HEK293T (cell line): ENCODE results near the gene ANK3.

Experiments used
- ARNT ChIP-seq: fragments of 450-650 bp; IDR thresholded peaks from 2 replicates; pipeline ENCODE4 v1.6.1; 2017; ENCODE audit warnings: mild to moderate bottlenecking
- BHLHE40 ChIP-seq: fragments of 450-650 bp; IDR thresholded peaks from 2 replicates; pipeline ENCODE4 v1.6.1; 2016; ENCODE audit warnings: mild to moderate bottlenecking, moderate library complexity, borderline replicate concordance
- FOXA1 ChIP-seq: fragments of 450-650 bp; IDR thresholded peaks from 2 replicates; pipeline ENCODE4 v1.6.1; 2016; ENCODE audit warnings: mild to moderate bottlenecking
- FOXM1 ChIP-seq: fragments of 450-650 bp; IDR thresholded peaks from 2 replicates; pipeline ENCODE4 v1.6.1; 2017; ENCODE audit warnings: mild to moderate bottlenecking, borderline replicate concordance
- HDGF ChIP-seq: fragments of 450-650 bp; IDR thresholded peaks from 2 replicates; pipeline ENCODE4 v1.6.1; 2017; ENCODE audit warnings: antibody characterized with exemption, borderline replicate concordance
- NFRKB ChIP-seq: fragments of 450-650 bp; IDR thresholded peaks from 2 replicates; pipeline ENCODE4 v1.6.1; 2016; ENCODE audit warnings: mild to moderate bottlenecking, moderate library complexity
- SP1 ChIP-seq: fragments of 450-650 bp; IDR thresholded peaks from 2 replicates; pipeline ENCODE4 v1.6.1; 2017

- TF ChIP-seq FOXA1, result no peak
- TF ChIP-seq NFRKB, result no peak
- TF ChIP-seq SP1, result no peak
- no peak for TF ChIP-seq BHLHE40
- no peak for TF ChIP-seq FOXM1
- no peak for TF ChIP-seq HDGF
- TF ChIP-seq ARNT, result no peak
Measured at GRCh38 chr10:60388709-60389301, 870 bp downstream of the ANK3 start.
